NCI-H69 (cell line): Measurements from ENCODE around the gene SORL1-AS1.
A peak's percentile ranks its signal among the peaks of the same experiment; 100 is the strongest.
"Not testable (repeated sequence)": the region's sequence is repeated elsewhere in the genome, so short reads cannot be mapped to it uniquely, and the experiment has no call there.

Source experiments
- DNase-seq: peaks from one replicate; lab custom pipeline; 2025; lab: John Stamatoyannopoulos, UW

The SORL1-AS1 gene

GRCh38 chr11:121427400-121427744 lies 25.4 kb downstream of the SORL1-AS1 start:
- DNase-seq, result no peak

GRCh38 chr11:121426476-121427399 lies 26.0 kb downstream of the SORL1-AS1 start:
- DNase-seq, result peak; percentile 65

- no peak for DNase-seq
Observed at GRCh38 chr11:121425828-121426227, 26.9 kb downstream of the SORL1-AS1 start.

- DNase-seq, result no peak
Observed at GRCh38 chr11:121422675-121423074, 30.1 kb downstream of the SORL1-AS1 start.

GRCh38 chr11:121421149-121421901 lies 31.4 kb downstream of the SORL1-AS1 start:
- DNase-seq, result no peak

- DNase-seq, result no peak
Observed at GRCh38 chr11:121420398-121420797, 32.4 kb downstream of the SORL1-AS1 start.

- DNase-seq, result no peak
Observed at GRCh38 chr11:121419836-121420235, 32.9 kb downstream of the SORL1-AS1 start.

- DNase-seq, result peak; percentile 52
Observed at GRCh38 chr11:121418625-121419114, 34.1 kb downstream of the SORL1-AS1 start.

- DNase-seq, result no peak
Observed at GRCh38 chr11:121417607-121418006, 35.2 kb downstream of the SORL1-AS1 start.

GRCh38 chr11:121417055-121417551 lies 35.7 kb downstream of the SORL1-AS1 start:
- DNase-seq, result peak; percentile 66

GRCh38 chr11:121415856-121416255 lies 36.9 kb downstream of the SORL1-AS1 start:
- peak; percentile 55 for DNase-seq

GRCh38 chr11:121414141-121414913 lies 38.4 kb downstream of the SORL1-AS1 start:
- no peak for DNase-seq

GRCh38 chr11:121412711-121413415 lies 39.9 kb downstream of the SORL1-AS1 start:
- DNase-seq, result no peak

GRCh38 chr11:121412000-121412587 lies 40.7 kb downstream of the SORL1-AS1 start:
- DNase-seq, result no peak

- not testable (repeated sequence) for DNase-seq
Observed at GRCh38 chr11:121411330-121411729, 41.4 kb downstream of the SORL1-AS1 start.

- DNase-seq, result not testable (repeated sequence)
Observed at GRCh38 chr11:121410041-121410440, 42.7 kb downstream of the SORL1-AS1 start.

GRCh38 chr11:121408830-121409229 lies 43.9 kb downstream of the SORL1-AS1 start:
- DNase-seq, result no peak

GRCh38 chr11:121406291-121406690 lies 46.5 kb downstream of the SORL1-AS1 start:
- no peak for DNase-seq

GRCh38 chr11:121405646-121406045 lies 47.1 kb downstream of the SORL1-AS1 start:
- DNase-seq, result no peak

- DNase-seq, result peak; percentile 40
Observed at GRCh38 chr11:121394785-121395184, 58.0 kb downstream of the SORL1-AS1 start.

- no peak for DNase-seq
Observed at GRCh38 chr11:121393855-121394254, 58.9 kb downstream of the SORL1-AS1 start.
